Lower leg skin (tissue), 3 donors: ENCODE data around the gene MIA2.

Experiments used
- POLR2A ChIP-seq, 2 donors: fragments of 450-650 bp; IDR thresholded peaks; one replicate each; pipeline ENCODE4 v1.6.1; 2016 to 2017; ENCODE audit warnings: antibody characterized with exemption in 2 of 2, mild to moderate bottlenecking in 1 of 2, moderate library complexity in 1 of 2
- TF ChIP-seq, protein P1 (sequence below), 3 donors: fragments of 450-650 bp; IDR thresholded peaks; one replicate each; pipeline ENCODE4 v1.5.1; 2016; ENCODE audit warnings: antibody characterized with exemption in 3 of 3, mild to moderate bottlenecking in 3 of 3, moderate library complexity in 2 of 3

DNA sequence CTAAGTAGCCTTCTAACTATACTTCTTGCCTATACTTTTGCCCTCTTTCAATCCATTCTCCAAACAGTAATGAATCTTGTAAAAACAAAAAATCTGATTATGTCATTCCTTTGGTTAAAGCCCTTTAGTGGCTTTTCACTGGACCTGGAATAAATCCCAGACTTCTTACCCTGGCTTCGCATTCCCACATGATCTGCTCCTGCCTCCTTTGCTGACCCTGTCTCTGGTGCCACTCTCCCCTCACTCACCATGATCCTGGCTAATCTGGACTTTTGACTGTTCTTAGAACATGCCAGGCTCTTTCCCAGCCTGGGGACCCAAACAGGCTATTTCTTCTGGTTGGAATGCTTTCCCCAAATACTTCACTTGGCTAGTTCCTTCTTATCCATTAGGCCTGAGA, 7.9 kb downstream of the MIA2 start:
- TF ChIP-seq, protein P1, sequence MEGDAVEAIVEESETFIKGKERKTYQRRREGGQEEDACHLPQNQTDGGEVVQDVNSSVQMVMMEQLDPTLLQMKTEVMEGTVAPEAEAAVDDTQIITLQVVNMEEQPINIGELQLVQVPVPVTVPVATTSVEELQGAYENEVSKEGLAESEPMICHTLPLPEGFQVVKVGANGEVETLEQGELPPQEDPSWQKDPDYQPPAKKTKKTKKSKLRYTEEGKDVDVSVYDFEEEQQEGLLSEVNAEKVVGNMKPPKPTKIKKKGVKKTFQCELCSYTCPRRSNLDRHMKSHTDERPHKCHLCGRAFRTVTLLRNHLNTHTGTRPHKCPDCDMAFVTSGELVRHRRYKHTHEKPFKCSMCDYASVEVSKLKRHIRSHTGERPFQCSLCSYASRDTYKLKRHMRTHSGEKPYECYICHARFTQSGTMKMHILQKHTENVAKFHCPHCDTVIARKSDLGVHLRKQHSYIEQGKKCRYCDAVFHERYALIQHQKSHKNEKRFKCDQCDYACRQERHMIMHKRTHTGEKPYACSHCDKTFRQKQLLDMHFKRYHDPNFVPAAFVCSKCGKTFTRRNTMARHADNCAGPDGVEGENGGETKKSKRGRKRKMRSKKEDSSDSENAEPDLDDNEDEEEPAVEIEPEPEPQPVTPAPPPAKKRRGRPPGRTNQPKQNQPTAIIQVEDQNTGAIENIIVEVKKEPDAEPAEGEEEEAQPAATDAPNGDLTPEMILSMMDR (IDR thresholded peaks at IDR 0.05): no peak
- TF ChIP-seq POLR2A (IDR thresholded peaks at IDR 0.05): no peak
